ENCODE measurements around the gene DDIAS.
A peak's percentile ranks its signal among the peaks of the same experiment; 100 is the strongest.

DDIAS gene

GRCh38 chr11:82890936-82891335 lies 10.6 kb upstream of the DDIAS start:
- Histone ChIP-seq H3K9me3 (ENCODE audit: control insufficient read depth, insufficient read depth, low read length) (no peaks in the 10 kb centered on the region), H3K9ac (ENCODE audit: low read depth, low read length) (no peak overlapping the region), H3K4me1 (ENCODE audit: control insufficient read depth, insufficient read depth, low read length) (no peaks in the 10 kb centered on the region; the same call in 1 of the 2 replicates), H3K27ac (ENCODE audit: low read depth, low read length) (no peak overlapping the region), H3K27me3 (ENCODE audit: control insufficient read depth, insufficient read depth, low read length) (no peaks in the 10 kb centered on the region), H3K4me3 (ENCODE audit: low read depth, low read length) (no peak overlapping the region), H3K36me3 (ENCODE audit: control insufficient read depth, insufficient read depth, low read length) (no peaks in the 10 kb centered on the region)

- H3K4me3 ChIP-seq (ENCODE audit: low read depth, low read length), result no peak overlapping the region
- H3K27ac ChIP-seq (ENCODE audit: low read depth, low read length), result no peak overlapping the region
- no peaks in the 10 kb centered on the region for H3K27me3 ChIP-seq (ENCODE audit: control insufficient read depth, insufficient read depth, low read length)
- H3K9ac ChIP-seq (ENCODE audit: low read depth, low read length), result no peak overlapping the region
- H3K9me3 ChIP-seq (ENCODE audit: control insufficient read depth, insufficient read depth, low read length), result no peaks in the 10 kb centered on the region
- no peaks in the 10 kb centered on the region for H3K36me3 ChIP-seq (ENCODE audit: control insufficient read depth, insufficient read depth, low read length)
- no peaks in the 10 kb centered on the region; the same call in 1 of the 2 replicates for H3K4me1 ChIP-seq (ENCODE audit: control insufficient read depth, insufficient read depth, low read length)
These were observed 8.8 kb upstream of the DDIAS start for GRCh38 chr11:82892611-82893169.

GRCh38 chr11:82895437-82896091 lies 6.0 kb upstream of the DDIAS start:
- Histone ChIP-seq H3K27ac (ENCODE audit: low read depth, low read length) (no peak overlapping the region), H3K4me1 (ENCODE audit: control insufficient read depth, insufficient read depth, low read length) (peaks cover 8% of the 10 kb centered on the region), H3K4me3 (ENCODE audit: low read depth, low read length) (no peak overlapping the region), H3K9me3 (ENCODE audit: control insufficient read depth, insufficient read depth, low read length) (no peaks in the 10 kb centered on the region), H3K36me3 (ENCODE audit: control insufficient read depth, insufficient read depth, low read length) (no peaks in the 10 kb centered on the region), H3K27me3 (ENCODE audit: control insufficient read depth, insufficient read depth, low read length) (no peaks in the 10 kb centered on the region), H3K9ac (ENCODE audit: low read depth, low read length) (no peak overlapping the region)

- Histone ChIP-seq H3K4me3 (ENCODE audit: low read depth, low read length) (no peak overlapping the region), H3K27ac (ENCODE audit: low read depth, low read length) (no peak overlapping the region), H3K4me1 (ENCODE audit: control insufficient read depth, insufficient read depth, low read length) (peaks cover 8% of the 10 kb centered on the region), H3K9ac (ENCODE audit: low read depth, low read length) (no peak overlapping the region), H3K27me3 (ENCODE audit: control insufficient read depth, insufficient read depth, low read length) (no peaks in the 10 kb centered on the region), H3K36me3 (ENCODE audit: control insufficient read depth, insufficient read depth, low read length) (no peaks in the 10 kb centered on the region), H3K9me3 (ENCODE audit: control insufficient read depth, insufficient read depth, low read length) (no peaks in the 10 kb centered on the region)
These were observed 5.4 kb upstream of the DDIAS start for GRCh38 chr11:82896183-82896582.

- Histone ChIP-seq H3K4me3 (ENCODE audit: low read depth, low read length) (0 out of 2 replicates have a peak overlapping the region, but pooled peaks have one; percentile 15), H3K9ac (ENCODE audit: low read depth, low read length) (no peak overlapping the region), H3K4me1 (ENCODE audit: control insufficient read depth, insufficient read depth, low read length) (peaks cover 8% of the 10 kb centered on the region), H3K36me3 (ENCODE audit: control insufficient read depth, insufficient read depth, low read length) (no peaks in the 10 kb centered on the region), H3K9me3 (ENCODE audit: control insufficient read depth, insufficient read depth, low read length) (no peaks in the 10 kb centered on the region), H3K27me3 (ENCODE audit: control insufficient read depth, insufficient read depth, low read length) (no peaks in the 10 kb centered on the region), H3K27ac (ENCODE audit: low read depth, low read length) (no peak overlapping the region)
These were observed 3.3 kb upstream of the DDIAS start for GRCh38 chr11:82898241-82898640.

- no peaks in the 10 kb centered on the region for H3K27me3 ChIP-seq (ENCODE audit: control insufficient read depth, insufficient read depth, low read length)
- no peaks in the 10 kb centered on the region for H3K9me3 ChIP-seq (ENCODE audit: control insufficient read depth, insufficient read depth, low read length)
- H3K36me3 ChIP-seq (ENCODE audit: control insufficient read depth, insufficient read depth, low read length), result no peaks in the 10 kb centered on the region
- H3K27ac ChIP-seq (ENCODE audit: low read depth, low read length), result no peak overlapping the region
- H3K9ac ChIP-seq (ENCODE audit: low read depth, low read length), result 0 out of 2 replicates have a peak overlapping the region, but pooled peaks have one; percentile 82
- H3K4me1 ChIP-seq (ENCODE audit: control insufficient read depth, insufficient read depth, low read length), result peaks cover 8% of the 10 kb centered on the region
- peak overlapping the region; percentile 93 for H3K4me3 ChIP-seq (ENCODE audit: low read depth, low read length)
These were observed 2.2 kb upstream of the DDIAS start for GRCh38 chr11:82899186-82899820.

- Histone ChIP-seq H3K27me3 (ENCODE audit: control insufficient read depth, insufficient read depth, low read length) (no peaks in the 10 kb centered on the region), H3K9ac (ENCODE audit: low read depth, low read length) (peak overlapping the region; percentile 82), H3K9me3 (ENCODE audit: control insufficient read depth, insufficient read depth, low read length) (no peaks in the 10 kb centered on the region), H3K27ac (ENCODE audit: low read depth, low read length) (peak overlapping the region; percentile 84), H3K4me3 (ENCODE audit: low read depth, low read length) (peak overlapping the region; percentile 93), H3K36me3 (ENCODE audit: control insufficient read depth, insufficient read depth, low read length) (no peaks in the 10 kb centered on the region), H3K4me1 (ENCODE audit: control insufficient read depth, insufficient read depth, low read length) (peaks cover 8% of the 10 kb centered on the region)
These were observed 1.6 kb upstream of the DDIAS start for GRCh38 chr11:82899957-82900276.

GRCh38 chr11:82900277-82901164 lies 1.0 kb upstream of the DDIAS start, which contains the start of gene PRCP:
PRCP (minus strand) TSS chr11:82900430; CDS start chr11:82900402, 28 bp downstream.
- Histone ChIP-seq H3K9ac (ENCODE audit: low read depth, low read length) (peak within 1 kb of the TSS; percentile 82), H3K27me3 (ENCODE audit: control insufficient read depth, insufficient read depth, low read length) (no peaks in the 10 kb centered on the region), H3K4me3 (ENCODE audit: low read depth, low read length) (peak within 1 kb of the TSS; percentile 93), H3K27ac (ENCODE audit: low read depth, low read length) (peak within 1 kb of the TSS; percentile 84), H3K9me3 (ENCODE audit: control insufficient read depth, insufficient read depth, low read length) (no peaks in the 10 kb centered on the region), H3K4me1 (ENCODE audit: control insufficient read depth, insufficient read depth, low read length) (peaks cover 8% of the 10 kb centered on the region), H3K36me3 (ENCODE audit: control insufficient read depth, insufficient read depth, low read length) (no peaks in the 10 kb centered on the region)

GRCh38 chr11:82901922-82902485 lies 468 bp downstream of the DDIAS start:
- H3K9me3 ChIP-seq (ENCODE audit: control insufficient read depth, insufficient read depth, low read length), result no peaks in the 10 kb centered on the region
- peak overlapping the region; percentile 81 for H3K27ac ChIP-seq (ENCODE audit: low read depth, low read length)
- H3K27me3 ChIP-seq (ENCODE audit: control insufficient read depth, insufficient read depth, low read length), result no peaks in the 10 kb centered on the region
- H3K4me1 ChIP-seq (ENCODE audit: control insufficient read depth, insufficient read depth, low read length), result peaks cover 16% of the 10 kb centered on the region
- peak overlapping the region; percentile 93 for H3K4me3 ChIP-seq (ENCODE audit: low read depth, low read length)
- H3K36me3 ChIP-seq (ENCODE audit: control insufficient read depth, insufficient read depth, low read length), result no peaks in the 10 kb centered on the region
- peak overlapping the region; percentile 76 for H3K9ac ChIP-seq (ENCODE audit: low read depth, low read length)

- H3K4me3 ChIP-seq (ENCODE audit: low read depth, low read length), result peak overlapping the region; percentile 93
- no peak overlapping the region for H3K27ac ChIP-seq (ENCODE audit: low read depth, low read length)
- peaks cover 25% of the 10 kb centered on the region for H3K4me1 ChIP-seq (ENCODE audit: control insufficient read depth, insufficient read depth, low read length)
- H3K27me3 ChIP-seq (ENCODE audit: control insufficient read depth, insufficient read depth, low read length), result no peaks in the 10 kb centered on the region
- no peak overlapping the region for H3K9ac ChIP-seq (ENCODE audit: low read depth, low read length)
- no peaks in the 10 kb centered on the region for H3K9me3 ChIP-seq (ENCODE audit: control insufficient read depth, insufficient read depth, low read length)
- H3K36me3 ChIP-seq (ENCODE audit: control insufficient read depth, insufficient read depth, low read length), result no peaks in the 10 kb centered on the region
These were observed 1.3 kb downstream of the DDIAS start for GRCh38 chr11:82902880-82903279.
